OCI-LY7 (cell line): ENCODE results near the gene ERP44. TPM values are rescaled to one million over a fixed set of nuclear protein-coding genes. Genes with fewer than 3 reads are reported as not detected.

ENCODE experiments used
- BruUV-seq: library from RNA; stranded (reverse); fragments of 400-500 nt; replicated peaks from 2 replicates; lab custom pipeline; 2021; lab: Mats Ljungman, UMichigan
- CTCF ChIA-PET: fragments of 300-600 bp; sonication (Branson Sonifier 250); formaldehyde crosslinking; loops from one replicate; lab custom pipeline; 2022; ENCODE audit warnings: antibody characterized with exemption; ENCODE audit not compliant: unreplicated experiment; lab: Charles Lee
- POLR2A ChIA-PET: fragments of 300-600 bp; sonication (Branson Sonifier 250); formaldehyde crosslinking; loops from one replicate; lab custom pipeline; 2022; ENCODE audit warnings: antibody characterized with exemption; lab: Charles Lee
- DNase-seq: peaks from one replicate; pipeline ENCODE4 v3.0.0-alpha.2; 2015; ENCODE audit warnings: low spot score
- H2AFZ ChIP-seq: fragments of 200-600 bp; sonication (generic), shearing (Covaris generic); 2 replicates; pipeline ENCODE4 v1.6.1; 2014; ENCODE audit warnings: mild to moderate bottlenecking, antibody characterized with exemption, low read length, moderate library complexity
- H3K27ac ChIP-seq: fragments of 200-600 bp; sonication (generic); 2 replicates; pipeline ENCODE4 v1.5.1; 2014; ENCODE audit warnings: mixed run types, low read depth, mild to moderate bottlenecking, moderate library complexity, low read length, inconsistent platforms; ENCODE audit not compliant: poor library complexity, severe bottlenecking
- H3K36me3 ChIP-seq: fragments of 200-600 bp; sonication (generic); 2 replicates; pipeline ENCODE4 v1.6.1; 2014; ENCODE audit warnings: mild to moderate bottlenecking, antibody characterized with exemption, low read length, moderate library complexity, mixed read lengths; ENCODE audit not compliant: insufficient read depth
- H3K4me1 ChIP-seq: fragments of 200-600 bp; sonication (generic); 2 replicates; pipeline ENCODE4 v1.5.1; 2014; ENCODE audit warnings: mild to moderate bottlenecking, low read length; ENCODE audit not compliant: insufficient read depth, poor library complexity, severe bottlenecking
- H3K4me2 ChIP-seq: fragments of 200-600 bp; sonication (generic); 2 replicates; pipeline ENCODE4 v1.6.1; 2014; ENCODE audit warnings: mild to moderate bottlenecking, low read length
- H3K4me3 ChIP-seq: fragments of 200-600 bp; sonication (generic); 2 replicates; pipeline ENCODE4 v1.5.1; 2014; ENCODE audit warnings: mild to moderate bottlenecking, low read depth, low read length; ENCODE audit not compliant: poor library complexity, severe bottlenecking
- H3K79me2 ChIP-seq: fragments of 200-600 bp; sonication (generic); 2 replicates; pipeline ENCODE4 v1.6.1; 2016; ENCODE audit warnings: low read depth, mild to moderate bottlenecking, low read length, moderate library complexity, mixed read lengths; ENCODE audit not compliant: insufficient read depth
- H3K9me2 ChIP-seq: fragments of 200-600 bp; sonication (generic); 2 replicates; pipeline ENCODE4 v1.6.1; 2016; ENCODE audit warnings: mild to moderate bottlenecking, low read length, mixed read lengths; ENCODE audit not compliant: insufficient read depth
- H3K9me3 ChIP-seq: fragments of 200-600 bp; sonication (generic); 2 replicates; pipeline ENCODE4 v1.6.1; 2014; ENCODE audit warnings: mild to moderate bottlenecking, mixed run types, low read length, mixed read lengths
- H4K20me1 ChIP-seq: fragments of 200-600 bp; sonication (generic); 2 replicates; pipeline ENCODE4 v1.6.1; 2014; ENCODE audit warnings: mild to moderate bottlenecking, antibody characterized with exemption, low read length, moderate library complexity, mixed read lengths; ENCODE audit not compliant: insufficient read depth
- CTCF ChIP-seq: fragments of 200-600 bp; sonication (generic); conservative IDR thresholded peaks from 2 replicates; pipeline ENCODE4 v1.5.1; 2014; ENCODE audit warnings: mild to moderate bottlenecking, antibody characterized with exemption, low read length, moderate library complexity, mixed read lengths
- EZH2phosphoT487 ChIP-seq: fragments of 200-600 bp; sonication (generic); IDR thresholded peaks from 2 replicates; pipeline ENCODE4 v1.6.1; 2018; ENCODE audit warnings: low read depth, borderline replicate concordance, mild to moderate bottlenecking, mixed run types, antibody characterized with exemption, low read length, moderate library complexity, mixed read lengths
- intact Hi-C: fragments of 100-400 bp; cut with micrococcal nuclease; formaldehyde crosslinking; loops from one replicate; pipeline ENCODE4 v1.10.0; 2022; ENCODE audit not compliant: unreplicated experiment
- total RNA-seq, 2 experiments: library from RNA; depleted of rRNA in 1 of 2; stranded (reverse); fragments of >200 nt in 1 of 2; shearing (Covaris generic) in 1 of 2; gene quantifications; 2 replicates each; pipeline ENCODE4 v1.2.3, GENCODE V29; 2014 to 2022

The ERP44 gene
- total RNA-seq, 2 experiments from 2014 or later: 19.3 to 28.1 TPM

GRCh38 chr9:99980598-99980997 is 118.2 kb downstream of the ERP44 start:
- CTCF ChIA-PET: no interaction called here

GRCh38 chr9:99978221-99978620 is 120.6 kb downstream of the ERP44 start:
- H3K4me2 ChIP-seq: no peak overlapping the region
- no peak overlapping the region for H3K4me3 ChIP-seq
- ChIA-PET POLR2A (interaction anchor here (0.7 to 1.6 kb wide), 3 partner anchors 9 to 31 kb away, joined by 3 to 6 read pairs (median 5); no protein-coding TSS in a partner anchor), CTCF (no interaction called here)
- no peaks in the 10 kb centered on the region for H3K79me2 ChIP-seq
- H3K9me2 ChIP-seq: no peaks in the 10 kb centered on the region
- no TSS peak for BruUV-seq
- intact Hi-C loops: no loop called here
- TF ChIP-seq CTCF (no peak), EZH2phosphoT487 (no peak)
- no peaks in the 10 kb centered on the region for H4K20me1 ChIP-seq
- no peak overlapping the region for H3K27ac ChIP-seq
- H3K4me1 ChIP-seq: no peaks in the 10 kb centered on the region
- no peak overlapping the region for H2AFZ ChIP-seq
- H3K36me3 ChIP-seq: peaks cover 22% of the 10 kb centered on the region
- no peaks in the 10 kb centered on the region for H3K9me3 ChIP-seq
- no peak for DNase-seq

More at GRCh38 chr9:99980598-99980997, 118.2 kb downstream of the ERP44 start:
- H3K27ac ChIP-seq: no peak overlapping the region
- H3K79me2 ChIP-seq: no peaks in the 10 kb centered on the region
- no peaks in the 10 kb centered on the region for H3K9me2 ChIP-seq
- H2AFZ ChIP-seq: no peak overlapping the region
- no TSS peak for BruUV-seq
- no peak for DNase-seq
- intact Hi-C loops: no loop called here
- peaks cover 30% of the 10 kb centered on the region for H3K36me3 ChIP-seq
- no peak overlapping the region for H3K4me3 ChIP-seq
- POLR2A ChIA-PET: interaction anchor here (0.6 kb wide), 1 partner anchor 154 kb away, joined by 3 read pairs; no protein-coding TSS in a partner anchor
- no peak overlapping the region for H3K4me2 ChIP-seq
- no peaks in the 10 kb centered on the region for H4K20me1 ChIP-seq
- no peaks in the 10 kb centered on the region for H3K4me1 ChIP-seq
- TF ChIP-seq CTCF (no peak), EZH2phosphoT487 (no peak)
- H3K9me3 ChIP-seq: no peaks in the 10 kb centered on the region

GRCh38 chr9:99977033-99977792 is 121.6 kb downstream of the ERP44 start:
- ChIA-PET POLR2A (interaction anchor here (0.7 kb wide), 1 partner anchor 8 kb away, joined by 5 read pairs; no protein-coding TSS in a partner anchor), CTCF (no interaction called here)
- no peaks in the 10 kb centered on the region for H3K4me1 ChIP-seq
- H3K9me2 ChIP-seq: no peaks in the 10 kb centered on the region
- H3K79me2 ChIP-seq: no peaks in the 10 kb centered on the region
- H2AFZ ChIP-seq: no peak overlapping the region
- no peak overlapping the region for H3K4me2 ChIP-seq
- peaks cover 13% of the 10 kb centered on the region; the same call in 1 of the 2 replicates for H3K36me3 ChIP-seq
- H3K27ac ChIP-seq: no peak overlapping the region
- DNase-seq: no peak
- no peak for TF ChIP-seq CTCF
- no peak for TF ChIP-seq EZH2phosphoT487
- intact Hi-C loops: no loop called here
- H4K20me1 ChIP-seq: no peaks in the 10 kb centered on the region
- no peaks in the 10 kb centered on the region for H3K9me3 ChIP-seq
- BruUV-seq: no TSS peak
- H3K4me3 ChIP-seq: no peak overlapping the region
